Esophagus squamous epithelium (tissue), 4 donors: ENCODE data around the gene LOC101059915.
"Not testable (repeated sequence)": the region's sequence is repeated elsewhere in the genome, so short reads cannot be mapped to it uniquely, and the experiment has no call there.

Experiments
- POLR2A ChIP-seq, 4 donors: fragments of 450-650 bp; IDR thresholded peaks; one replicate each; pipeline ENCODE4 v1.6.1; 2017; ENCODE audit warnings: antibody characterized with exemption in 4 of 4, mild to moderate bottlenecking in 4 of 4, moderate library complexity in 3 of 4
- TF ChIP-seq, protein P1 (sequence below), 6 experiments: fragments of 450-650 bp in 4 of 6; fragments of 200-600 bp in 2 of 6; sonication (generic) in 2 of 6; IDR thresholded peaks; one replicate each; pipeline ENCODE4 v1.5.1; 2016 to 2019; ENCODE audit warnings: antibody characterized with exemption in 6 of 6, mild to moderate bottlenecking in 4 of 6, moderate library complexity in 4 of 6

DNA sequence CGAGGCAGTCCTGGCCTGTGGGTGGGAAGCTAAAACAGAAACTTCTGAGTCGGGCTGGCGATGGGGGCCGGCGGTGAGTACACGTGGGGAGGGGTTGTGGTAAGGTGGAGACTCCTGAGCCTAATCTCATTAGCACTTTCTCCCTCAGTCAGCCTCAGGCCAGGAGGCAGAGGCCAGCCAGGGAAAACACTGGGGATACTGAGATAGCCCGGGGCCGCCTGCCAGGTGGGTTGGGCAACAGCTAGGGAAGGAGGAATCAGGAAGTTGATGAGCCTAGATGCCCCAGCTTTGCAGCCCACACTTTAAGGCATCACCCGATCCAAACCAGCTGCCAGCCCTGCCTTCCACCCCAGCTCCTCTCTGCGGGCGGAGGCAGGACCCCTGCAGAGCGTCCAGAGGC lies 49.0 kb downstream of the LOC101059915 start:
- TF ChIP-seq, protein P1, sequence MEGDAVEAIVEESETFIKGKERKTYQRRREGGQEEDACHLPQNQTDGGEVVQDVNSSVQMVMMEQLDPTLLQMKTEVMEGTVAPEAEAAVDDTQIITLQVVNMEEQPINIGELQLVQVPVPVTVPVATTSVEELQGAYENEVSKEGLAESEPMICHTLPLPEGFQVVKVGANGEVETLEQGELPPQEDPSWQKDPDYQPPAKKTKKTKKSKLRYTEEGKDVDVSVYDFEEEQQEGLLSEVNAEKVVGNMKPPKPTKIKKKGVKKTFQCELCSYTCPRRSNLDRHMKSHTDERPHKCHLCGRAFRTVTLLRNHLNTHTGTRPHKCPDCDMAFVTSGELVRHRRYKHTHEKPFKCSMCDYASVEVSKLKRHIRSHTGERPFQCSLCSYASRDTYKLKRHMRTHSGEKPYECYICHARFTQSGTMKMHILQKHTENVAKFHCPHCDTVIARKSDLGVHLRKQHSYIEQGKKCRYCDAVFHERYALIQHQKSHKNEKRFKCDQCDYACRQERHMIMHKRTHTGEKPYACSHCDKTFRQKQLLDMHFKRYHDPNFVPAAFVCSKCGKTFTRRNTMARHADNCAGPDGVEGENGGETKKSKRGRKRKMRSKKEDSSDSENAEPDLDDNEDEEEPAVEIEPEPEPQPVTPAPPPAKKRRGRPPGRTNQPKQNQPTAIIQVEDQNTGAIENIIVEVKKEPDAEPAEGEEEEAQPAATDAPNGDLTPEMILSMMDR (IDR thresholded peaks at IDR 0.05) = not testable (repeated sequence)
- not testable (repeated sequence) for TF ChIP-seq POLR2A (IDR thresholded peaks at IDR 0.05)
